HG02610 (cell line): ENCODE data around the gene HSPA1A.
"Not testable (repeated sequence)": the region's sequence is repeated elsewhere in the genome, so short reads cannot be mapped to it uniquely, and the experiment has no call there.

Experiments
- ATAC-seq: cut with Tn5 transposase; IDR thresholded peaks from one replicate; pipeline ENCODE4 v1.9.1; 2021; ENCODE audit warnings: mild to moderate bottlenecking, moderate library complexity; ENCODE audit not compliant: unreplicated experiment

Gene HSPA1A

DNA sequence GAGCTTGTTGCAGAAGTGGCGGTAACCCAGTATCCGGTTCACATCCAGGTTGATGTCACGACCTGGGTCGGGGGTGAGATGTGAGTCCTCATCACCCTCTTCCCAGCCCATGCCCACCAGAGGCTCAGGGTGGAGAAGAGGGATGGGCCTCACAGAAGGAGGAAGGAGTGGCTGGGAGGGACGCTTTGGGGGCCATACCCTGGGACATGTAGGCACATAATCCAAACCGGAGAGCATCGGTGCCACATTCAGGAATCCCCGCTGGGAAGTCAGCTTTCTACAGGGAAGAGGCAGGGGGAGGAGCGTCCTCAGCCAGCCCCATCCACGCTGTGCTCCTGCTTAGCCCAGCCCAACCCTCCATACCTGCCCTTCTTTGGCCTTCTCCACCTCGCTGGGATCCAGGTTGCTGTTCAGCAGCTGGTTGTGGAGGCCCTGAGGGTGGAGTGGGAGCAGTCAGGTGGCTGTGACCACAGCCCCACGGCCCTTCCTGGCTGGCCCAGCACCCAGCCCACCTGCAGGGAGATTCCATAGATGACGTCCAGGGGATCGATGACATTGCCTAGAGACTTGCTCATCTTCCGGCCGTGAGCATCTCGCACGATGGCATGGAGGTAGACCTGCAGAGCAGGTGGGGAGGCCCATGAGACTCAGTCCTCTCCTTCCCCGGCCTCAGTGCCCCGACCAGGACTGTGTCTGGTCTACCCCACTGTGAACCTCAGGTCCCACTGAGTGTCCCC lies 34.7 kb upstream of the HSPA1A start:
- no peak for ATAC-seq

DNA sequence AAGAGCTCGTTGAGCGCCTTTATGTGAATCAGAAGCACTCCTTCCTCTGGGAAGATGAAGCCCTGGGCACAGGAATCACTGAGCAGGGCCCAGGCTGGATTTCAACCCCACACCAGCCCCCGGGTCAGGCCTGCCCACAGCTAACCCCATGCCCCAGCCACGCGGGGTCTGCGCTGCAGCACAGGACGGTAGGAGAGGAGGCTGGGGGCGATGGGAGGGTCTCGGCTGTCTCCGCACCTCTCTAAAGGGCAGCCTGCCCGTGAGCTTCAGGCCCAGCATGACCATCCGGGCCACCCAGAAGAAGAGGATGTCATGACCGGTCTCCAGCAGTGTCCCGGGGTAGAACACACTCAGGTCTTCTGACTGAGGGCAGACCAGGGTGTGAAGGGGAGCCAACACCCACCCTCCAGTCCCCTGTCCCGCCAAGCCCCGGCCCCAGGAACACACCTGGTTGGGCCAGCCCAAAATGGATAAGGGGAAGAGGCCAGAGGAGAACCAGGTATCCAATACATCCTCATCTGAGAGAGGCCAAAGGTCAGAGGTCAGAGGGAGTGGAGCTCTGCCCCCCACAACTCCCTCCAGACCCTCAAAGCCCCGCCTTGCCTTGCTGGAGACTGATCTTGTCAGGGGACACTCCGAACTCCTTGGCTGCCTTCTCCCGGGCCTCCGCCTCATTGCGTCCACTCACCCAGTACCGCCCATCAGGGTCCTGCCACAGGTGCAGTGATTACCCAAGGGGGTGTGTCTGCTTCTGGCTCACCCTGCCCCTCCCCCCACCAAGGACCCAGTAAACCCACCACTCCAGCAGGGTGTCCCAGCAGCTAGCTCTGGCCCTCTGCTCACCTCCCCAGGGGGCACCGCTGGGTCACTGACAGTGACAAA lies 33.9 kb upstream of the HSPA1A start:
- no peak for ATAC-seq

DNA sequence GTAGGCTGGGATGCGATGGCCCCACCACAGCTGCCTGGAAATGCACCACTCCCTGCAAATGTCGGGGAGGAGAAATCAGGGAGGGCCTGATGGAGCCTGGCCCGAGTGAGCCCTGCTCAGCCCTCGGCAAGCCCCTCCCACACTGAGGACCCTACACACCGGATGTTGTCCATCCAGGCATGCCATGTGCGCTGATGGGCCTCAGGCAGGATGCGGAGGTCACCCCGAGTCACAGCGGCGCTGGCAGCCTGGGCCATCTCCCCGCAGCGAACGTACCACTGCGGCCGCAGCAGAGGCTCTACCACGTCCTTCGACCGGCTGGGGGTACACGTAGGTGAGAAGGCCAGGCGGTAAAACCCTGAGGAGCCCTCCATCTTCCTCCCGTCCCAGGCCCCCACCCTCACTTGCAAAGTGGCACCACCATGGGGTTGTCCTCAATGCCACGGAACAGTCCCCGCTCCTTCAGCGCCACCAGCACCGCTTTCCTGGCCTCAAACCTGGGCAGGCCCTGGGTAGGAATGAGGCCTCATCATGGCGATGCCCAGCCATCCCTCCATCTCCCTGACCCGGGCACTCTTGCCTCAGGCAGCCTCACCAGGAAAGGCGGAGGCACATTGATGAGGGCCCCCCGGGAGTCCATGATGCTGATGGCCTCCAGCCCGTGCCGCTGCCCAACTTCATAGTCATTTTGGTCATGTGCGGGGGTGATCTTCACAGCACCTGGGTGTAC lies 33.1 kb upstream of the HSPA1A start:
- no peak for ATAC-seq

- no peak for ATAC-seq
These were observed 31.0 kb upstream of the HSPA1A start for GRCh38 chr6:31784098-31784925.

GRCh38 chr6:31785475-31785874 lies 29.9 kb upstream of the HSPA1A start:
- ATAC-seq: no peak

DNA sequence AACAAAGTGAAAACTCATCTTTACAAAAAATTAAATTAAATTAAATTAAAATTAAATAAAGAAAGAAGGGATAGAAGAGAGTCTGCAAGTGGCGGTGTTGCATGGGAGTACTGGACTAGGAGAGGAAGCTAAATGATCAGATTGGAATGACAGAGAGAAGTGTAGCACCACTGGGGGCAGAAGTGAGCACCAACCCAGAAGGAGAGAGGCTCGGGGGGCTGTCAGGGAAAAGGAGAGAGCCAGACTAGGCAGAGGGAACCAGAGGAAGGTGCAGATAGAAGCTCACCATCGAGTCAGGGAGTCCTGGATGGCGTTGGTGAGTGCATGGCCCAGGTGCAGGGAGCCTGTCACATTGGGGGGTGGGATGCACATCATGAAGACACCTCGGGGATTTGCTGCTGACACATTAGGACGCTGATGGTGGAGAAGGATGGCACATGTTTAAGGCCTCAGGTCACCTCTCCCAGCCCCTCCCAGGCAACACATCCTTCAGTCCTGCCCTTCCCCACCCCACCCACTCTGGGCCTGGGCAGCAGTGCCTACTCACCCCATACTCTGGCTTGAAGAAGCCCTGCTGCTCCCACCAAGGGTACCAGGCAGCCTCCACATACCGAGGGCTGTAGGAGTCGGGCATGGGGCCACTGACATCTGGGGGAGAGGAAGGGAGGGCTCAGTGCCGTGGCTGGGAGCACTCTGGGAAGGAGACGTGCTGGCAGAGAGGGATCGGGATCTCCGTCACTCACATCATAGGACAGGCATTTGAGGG lies 23.8 kb upstream of the HSPA1A start:
- ATAC-seq: no peak

DNA sequence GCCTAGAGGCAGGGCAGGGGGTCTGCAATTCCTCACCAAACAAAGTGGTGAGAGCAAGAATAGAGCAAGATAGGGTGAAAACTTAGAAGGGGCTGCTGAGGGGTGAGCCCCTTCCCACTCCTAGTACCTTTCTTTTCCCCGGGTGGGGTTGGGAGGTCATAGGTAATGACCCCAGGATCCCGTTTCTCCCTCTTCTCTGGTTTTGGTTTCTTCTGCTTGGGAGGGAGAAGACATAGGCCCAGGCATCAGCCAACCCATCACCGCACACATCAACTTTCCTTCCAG lies 23.3 kb upstream of the HSPA1A start:
- ATAC-seq: no peak

- no peak for ATAC-seq
These were observed 22.6 kb upstream of the HSPA1A start for GRCh38 chr6:31792761-31793171.

DNA sequence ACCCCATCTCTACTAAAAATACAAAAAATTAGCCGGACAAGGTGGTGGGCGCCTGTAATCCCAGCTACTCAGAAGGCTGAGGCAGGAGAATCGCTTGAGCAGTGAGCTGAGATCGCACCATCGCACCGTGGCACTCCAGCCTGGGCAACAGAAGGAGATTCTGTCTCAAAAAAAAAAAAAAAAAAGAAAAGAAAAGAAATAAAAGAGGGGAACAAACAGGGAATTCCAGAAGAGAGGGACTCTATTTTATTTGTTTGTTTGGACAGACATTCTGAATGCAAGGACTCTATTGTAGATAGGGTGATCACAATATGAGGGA lies 21.5 kb upstream of the HSPA1A start:
- ATAC-seq: not testable (repeated sequence)

DNA sequence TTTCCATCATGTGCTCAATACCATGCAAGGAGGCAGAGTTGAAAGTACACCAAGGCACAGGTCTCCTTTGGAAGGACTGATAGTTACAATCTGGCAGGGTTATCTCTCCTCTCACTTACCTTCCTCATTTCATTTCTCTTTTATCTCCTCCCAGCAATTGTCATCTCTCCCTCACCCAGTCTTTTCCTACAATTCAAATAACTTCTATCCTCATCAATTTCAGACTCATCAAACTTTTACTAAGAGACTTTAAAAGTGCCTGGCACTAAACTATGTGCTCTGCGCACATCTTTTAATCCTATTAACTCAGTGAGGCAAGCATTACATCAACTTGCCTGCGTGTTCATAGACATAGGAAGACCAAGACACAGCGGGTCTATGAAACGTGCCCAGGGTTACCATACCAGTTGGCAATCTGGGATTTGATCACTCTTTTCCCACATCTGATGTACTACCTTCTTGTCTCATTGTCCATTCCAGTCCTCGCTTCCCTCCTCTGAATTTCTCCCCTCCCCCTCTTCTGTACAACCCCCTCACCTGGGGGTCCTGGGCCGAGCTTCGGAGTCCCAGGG lies 21.0 kb upstream of the HSPA1A start:
- no peak for ATAC-seq

- peak; percentile 6 for ATAC-seq
These were observed 20.3 kb upstream of the HSPA1A start for GRCh38 chr6:31794866-31795615.

- peak; percentile 76 for ATAC-seq
These were observed 19.6 kb upstream of the HSPA1A start, which contains the start of gene VARS1 for GRCh38 chr6:31795616-31796298. TSS of gene VARS1 (minus strand) at chr6:31795752. CDS start at chr6:31795217, 535 bp downstream.

- ATAC-seq: no peak
These were observed 18.4 kb upstream of the HSPA1A start for GRCh38 chr6:31796993-31797385.

GRCh38 chr6:31797588-31797987 lies 17.8 kb upstream of the HSPA1A start:
- no peak for ATAC-seq

DNA sequence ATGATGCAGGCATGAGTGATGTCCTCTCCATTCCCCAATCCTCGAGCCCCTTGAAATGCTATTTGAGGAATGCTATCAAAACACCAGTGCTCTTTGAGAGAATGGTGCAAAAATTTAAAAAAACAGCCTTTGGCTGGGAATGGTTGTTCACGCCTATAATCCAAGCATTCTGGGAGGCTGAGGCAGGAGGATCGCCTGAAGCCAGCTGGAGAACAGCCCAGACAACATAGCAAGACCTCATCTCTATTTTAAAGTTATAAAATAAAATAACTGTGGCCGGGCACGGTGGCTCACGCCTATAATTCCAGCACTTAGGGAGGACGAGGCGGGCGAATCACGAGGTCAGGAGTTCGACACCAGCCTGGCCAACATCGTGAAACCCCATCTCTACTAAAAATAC lies 15.6 kb upstream of the HSPA1A start:
- no peak for ATAC-seq

GRCh38 chr6:31801031-31801927 lies 14.1 kb upstream of the HSPA1A start:
- ATAC-seq: not testable (repeated sequence)

- peak; percentile 12 for ATAC-seq
These were observed 9.3 kb upstream of the HSPA1A start for GRCh38 chr6:31805939-31806469.
